GM18498 (cell line): ENCODE measurements around the gene ANKRD34A.

Source experiments
- ATAC-seq: cut with Tn5 transposase; IDR thresholded peaks from one replicate; pipeline ENCODE4 v1.9.1; 2021; ENCODE audit warnings: mild to moderate bottlenecking, moderate library complexity; ENCODE audit not compliant: unreplicated experiment

Gene ANKRD34A

DNA sequence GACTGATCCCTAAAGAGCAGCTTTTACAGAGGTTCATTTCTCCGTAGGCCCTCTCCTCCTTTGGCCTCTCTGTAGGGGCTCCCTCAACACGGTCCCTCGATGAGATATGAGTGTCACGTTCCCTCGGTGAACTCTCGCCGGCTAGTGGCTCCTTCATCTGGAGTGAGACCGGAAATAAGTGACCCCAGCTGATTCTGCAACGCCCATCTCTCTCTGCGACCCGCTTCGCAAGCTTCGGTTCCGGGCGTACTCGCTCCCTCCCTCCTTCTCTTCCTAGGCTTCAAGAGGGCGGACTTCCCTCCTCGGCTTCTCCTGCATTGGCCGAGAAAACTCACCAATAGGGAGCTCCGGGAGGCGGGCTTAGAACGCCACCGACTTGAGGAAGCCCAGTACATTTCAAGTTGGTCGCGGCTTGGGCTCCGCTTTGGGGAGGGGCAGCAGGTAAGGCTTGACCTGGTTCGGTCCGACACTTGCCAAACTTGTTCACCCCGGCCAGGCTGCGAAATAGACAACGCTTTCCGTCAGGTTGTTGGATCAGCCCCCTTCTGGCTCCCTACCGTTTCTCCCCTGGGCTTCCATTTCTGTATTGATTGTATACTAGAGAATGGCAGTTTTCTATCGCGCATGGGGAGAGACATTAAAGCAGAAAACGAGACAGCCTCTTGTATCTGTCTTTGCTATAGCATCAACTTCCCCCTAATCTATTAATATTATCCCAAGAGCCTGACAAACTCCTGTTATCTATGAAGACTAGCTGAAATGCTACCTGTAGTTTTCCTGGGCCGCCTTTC, at the start of gene ANKRD34A, which contains the start of gene POLR3GL:
Gene ANKRD34A, minus strand, starts transcription at position 248 of the 791 bp plus-strand sequence. CDS start 2,816 bp downstream, outside the sequence.
Gene POLR3GL, plus strand, starts transcription at position 363 of the 791 bp plus-strand sequence. CDS start 10,176 bp downstream, outside the sequence.
- ATAC-seq = peak; percentile 94

DNA sequence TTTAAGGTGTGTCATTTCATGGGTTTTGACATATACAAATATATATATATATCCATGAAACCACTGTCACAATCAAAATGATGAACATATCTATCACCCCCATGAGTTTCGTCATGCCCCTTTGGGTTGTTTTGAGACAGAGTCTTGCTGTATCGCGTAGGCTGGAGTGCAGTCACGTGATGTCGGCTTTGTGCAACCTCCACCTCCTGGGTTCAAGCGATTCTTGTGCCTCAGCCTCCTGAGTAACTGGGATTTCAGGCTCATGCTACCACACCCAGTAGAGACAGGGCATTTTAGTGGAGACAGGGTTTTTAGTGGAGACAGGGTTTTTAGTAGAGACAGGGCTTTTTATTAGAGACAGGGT, 49.2 kb upstream of the ANKRD34A start:
- no peak for ATAC-seq

DNA sequence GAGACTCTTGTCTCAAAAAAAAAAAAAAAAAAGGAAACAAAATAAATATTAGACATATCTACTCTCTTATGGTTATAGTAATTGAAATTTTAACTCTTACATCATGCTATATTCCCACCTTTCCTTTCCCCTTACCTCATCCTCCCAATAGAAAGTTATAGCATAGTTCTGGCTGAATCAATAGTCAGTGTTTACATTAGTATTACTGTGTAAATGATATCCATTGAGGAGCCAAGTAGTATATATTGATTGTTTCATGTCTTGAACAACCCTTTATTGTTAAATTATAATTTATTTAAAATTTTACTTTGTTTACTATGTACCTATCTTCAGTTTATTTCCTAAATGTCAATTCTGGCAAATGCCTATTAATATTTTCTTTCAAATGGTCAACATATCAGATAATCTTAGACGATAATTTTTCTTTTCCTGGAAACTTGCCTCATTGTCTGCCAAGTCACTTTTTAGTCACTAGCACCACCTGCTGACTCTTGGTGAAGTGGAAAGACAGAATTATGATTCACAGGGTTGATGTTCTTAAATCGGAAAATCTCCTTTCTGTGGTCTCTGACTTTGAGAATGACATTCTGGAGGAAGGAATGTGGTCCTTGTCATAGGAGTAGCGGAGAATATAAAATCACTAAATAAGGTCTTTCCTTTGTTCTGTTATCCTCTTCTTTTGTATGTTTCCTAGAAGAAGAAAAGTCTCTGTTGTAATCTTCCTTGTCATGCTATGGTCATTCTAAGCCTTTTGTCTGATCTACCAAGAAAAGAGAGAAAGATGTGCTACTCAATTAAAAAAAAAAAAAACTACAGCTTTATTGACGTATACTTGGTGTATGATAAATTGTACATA, 48.6 kb upstream of the ANKRD34A start:
- no peak for ATAC-seq

DNA sequence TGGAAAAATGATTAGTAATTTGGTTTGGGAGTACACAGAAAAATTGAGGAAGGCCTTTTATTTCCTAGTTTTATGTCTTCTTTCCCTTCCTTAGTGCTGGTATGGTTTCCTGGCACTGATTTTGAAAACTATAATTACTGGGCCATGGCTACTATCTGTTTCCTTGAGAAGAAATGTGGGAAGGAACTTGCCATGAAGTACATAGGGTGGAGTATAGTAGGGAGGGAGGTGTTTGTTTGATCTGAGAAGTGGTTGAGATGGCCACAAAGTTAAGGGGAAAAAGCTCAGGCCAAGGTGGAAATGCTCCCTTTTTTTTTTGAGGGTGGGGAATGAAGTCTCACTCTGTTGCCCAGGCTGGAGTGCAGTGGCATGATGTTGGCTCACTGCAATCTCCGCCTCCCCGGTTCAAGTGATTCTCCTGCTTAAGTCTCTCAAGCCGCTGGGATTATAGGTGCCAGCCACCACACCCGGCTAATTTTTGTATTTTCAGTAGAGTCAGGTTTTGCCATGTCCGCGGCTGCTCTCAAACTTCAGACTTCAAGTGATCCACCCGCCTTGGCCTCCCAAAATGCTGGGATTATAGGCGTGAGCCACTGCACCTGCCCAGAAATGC, 45.9 kb upstream of the ANKRD34A start:
- no peak for ATAC-seq

DNA sequence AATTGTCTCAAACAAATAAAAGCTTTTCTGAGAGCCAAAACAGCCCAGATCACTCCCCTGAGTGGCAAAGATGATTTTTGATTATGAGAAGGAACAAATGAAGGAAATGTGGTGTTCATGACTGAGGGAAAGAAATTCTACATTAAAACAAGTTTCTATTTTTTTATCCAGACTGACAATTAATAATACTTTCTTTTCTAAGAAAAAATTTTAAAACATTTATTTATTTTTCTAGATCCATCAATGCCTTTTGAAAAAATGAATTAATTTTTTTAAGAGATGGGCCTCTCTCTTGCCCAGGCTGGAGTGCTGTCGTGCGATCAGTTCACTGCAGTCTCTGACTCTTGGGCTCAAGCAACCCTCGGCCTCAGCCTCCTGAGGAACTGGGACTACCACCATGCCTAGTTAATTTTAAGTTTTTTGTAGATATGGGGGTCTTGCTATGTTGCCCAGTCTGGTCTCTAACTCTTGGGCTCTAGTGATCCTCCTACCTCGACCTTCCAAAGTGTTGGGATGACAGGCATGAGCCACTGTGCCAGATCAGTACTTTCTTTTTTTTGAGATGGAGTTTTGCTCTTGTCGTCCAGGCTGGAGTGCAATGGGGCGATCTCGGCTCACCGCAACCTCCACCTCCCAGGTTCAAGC, 43.2 kb upstream of the ANKRD34A start:
- no peak for ATAC-seq

DNA sequence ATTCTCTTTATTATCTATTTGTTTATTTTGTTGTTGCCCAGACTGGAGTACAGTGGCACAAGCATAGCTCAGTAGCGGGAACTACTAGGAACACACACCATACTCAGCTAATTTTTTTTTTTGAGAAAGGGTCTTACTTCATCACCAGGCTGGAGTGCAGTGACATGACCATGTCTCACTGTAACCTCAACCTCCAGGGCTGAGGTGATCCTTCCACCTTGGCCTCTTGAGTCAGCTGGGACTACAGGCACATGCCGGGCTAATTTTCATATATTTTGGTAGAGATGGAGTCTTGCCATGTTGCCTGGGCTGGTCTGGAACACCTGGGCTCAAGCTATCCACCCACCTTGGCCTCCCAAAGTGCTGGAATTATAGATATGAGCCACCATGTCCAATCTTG, 37.3 kb upstream of the ANKRD34A start:
- no peak for ATAC-seq

DNA sequence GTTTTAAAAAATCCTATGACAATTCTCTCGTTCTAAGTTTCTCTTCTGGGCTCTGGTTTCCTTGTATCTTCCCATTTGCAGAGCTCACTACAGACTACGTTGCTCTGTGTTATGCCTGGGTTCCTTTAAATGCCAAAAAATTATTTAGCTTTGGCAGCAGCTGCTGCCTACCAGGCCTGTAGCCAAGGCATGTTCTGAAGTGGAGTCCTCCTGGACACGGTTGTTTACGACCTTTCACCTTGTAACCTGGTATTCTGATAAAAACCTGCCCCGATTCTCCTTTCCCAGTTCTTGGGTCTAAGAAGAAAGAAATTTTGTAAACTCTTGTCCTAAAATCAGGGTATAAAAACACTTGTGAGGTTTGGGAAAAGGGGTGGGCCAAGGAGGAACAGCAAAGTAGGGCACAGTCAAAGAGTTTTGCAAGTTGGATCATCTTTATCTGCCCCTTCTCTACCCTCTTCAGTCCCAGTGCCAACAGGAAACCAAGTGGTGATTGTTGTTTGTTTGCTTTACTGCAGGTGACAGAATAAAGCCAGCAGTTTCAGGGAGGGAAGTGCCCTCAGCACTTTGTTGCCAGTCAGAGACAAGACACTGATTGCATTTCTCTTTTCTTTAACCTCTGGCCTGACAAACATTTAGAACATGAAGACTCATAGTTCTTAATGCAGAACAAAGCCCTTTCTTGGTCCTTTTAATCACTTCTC, 35.1 kb upstream of the ANKRD34A start:
- ATAC-seq = no peak

DNA sequence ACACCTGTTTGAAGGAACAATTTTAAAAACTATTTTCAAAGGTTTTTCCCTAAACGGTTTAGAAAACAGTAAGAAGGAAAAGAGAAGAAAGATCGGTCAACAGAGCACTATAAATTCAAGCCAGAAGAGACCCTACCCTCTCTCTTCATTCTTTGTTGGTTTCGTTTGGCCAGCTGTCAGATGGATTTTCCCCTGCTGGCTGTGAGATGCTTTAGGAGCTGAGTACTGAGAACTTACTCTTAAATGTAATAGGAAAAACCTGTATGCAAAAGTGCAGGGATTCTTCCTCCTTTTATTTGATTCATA, 33.3 kb upstream of the ANKRD34A start:
- ATAC-seq = no peak

DNA sequence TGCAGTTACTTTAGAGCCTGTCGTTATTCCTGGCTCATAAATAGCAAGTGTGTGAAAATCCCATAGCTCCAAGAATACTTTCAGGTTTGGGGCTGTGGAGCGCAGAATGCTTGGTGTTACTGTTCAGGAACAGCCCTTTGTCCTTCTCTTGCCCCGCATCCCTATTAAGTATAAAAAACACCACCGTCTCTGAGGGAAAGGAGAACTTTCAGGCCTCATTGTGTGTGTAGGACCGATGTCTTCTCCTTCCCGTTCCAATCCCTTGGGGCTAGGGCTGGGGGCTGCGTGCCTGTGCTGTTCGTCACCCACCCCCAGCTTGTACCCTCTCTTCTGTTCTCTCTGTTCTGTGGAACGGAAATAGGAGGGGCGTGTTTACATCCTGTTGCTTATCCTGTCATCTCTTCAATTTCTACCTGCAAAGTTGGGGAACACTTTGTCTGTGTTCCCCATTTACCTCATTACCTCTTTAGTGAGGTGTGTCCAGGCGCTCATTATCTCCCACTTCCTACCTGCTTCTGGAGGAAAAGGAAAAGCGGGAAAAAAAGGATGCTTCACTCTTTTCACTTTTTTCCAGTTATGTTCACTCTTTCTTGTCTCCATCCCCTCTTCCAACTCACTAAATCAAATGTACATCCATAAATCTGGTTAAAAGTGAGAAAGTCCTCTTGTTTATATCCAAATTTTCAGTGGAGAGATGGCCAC, 32.8 kb upstream of the ANKRD34A start:
- ATAC-seq = peak; percentile 40

DNA sequence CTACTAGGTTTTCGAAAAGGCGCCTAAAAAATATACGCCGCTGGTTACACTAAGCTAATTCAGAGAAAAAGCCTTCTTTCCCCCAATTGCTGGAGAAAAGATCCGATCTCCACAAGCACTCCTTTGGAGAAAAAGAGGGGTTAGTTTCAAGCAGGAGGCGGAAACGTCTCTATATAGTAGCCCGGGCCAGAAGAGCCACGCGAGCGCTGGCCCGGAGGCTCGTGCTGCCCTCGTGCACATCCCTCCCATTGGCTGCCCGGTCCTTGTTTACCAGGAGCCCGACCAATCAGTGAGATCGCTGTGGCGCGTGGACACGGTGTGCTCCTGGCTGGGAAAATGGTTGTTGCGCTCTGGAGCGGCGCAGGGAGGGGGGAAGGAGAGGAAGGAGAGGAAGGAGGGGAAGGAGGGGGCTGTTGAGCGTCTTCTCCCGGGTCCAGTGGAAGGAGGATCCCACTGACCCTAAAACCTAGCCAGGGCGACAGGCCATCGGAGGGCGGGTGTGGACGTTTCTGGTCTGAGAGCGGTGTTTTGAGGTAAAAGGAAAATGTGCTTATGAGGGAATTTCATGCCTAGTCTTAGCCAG, 32.1 kb upstream of the ANKRD34A start, which contains the start of gene TXNIP:
Gene TXNIP, minus strand, starts transcription at position 147 of the 583 bp plus-strand sequence. CDS start 313 bp downstream, outside the sequence.
- peak; percentile 95 for ATAC-seq

DNA sequence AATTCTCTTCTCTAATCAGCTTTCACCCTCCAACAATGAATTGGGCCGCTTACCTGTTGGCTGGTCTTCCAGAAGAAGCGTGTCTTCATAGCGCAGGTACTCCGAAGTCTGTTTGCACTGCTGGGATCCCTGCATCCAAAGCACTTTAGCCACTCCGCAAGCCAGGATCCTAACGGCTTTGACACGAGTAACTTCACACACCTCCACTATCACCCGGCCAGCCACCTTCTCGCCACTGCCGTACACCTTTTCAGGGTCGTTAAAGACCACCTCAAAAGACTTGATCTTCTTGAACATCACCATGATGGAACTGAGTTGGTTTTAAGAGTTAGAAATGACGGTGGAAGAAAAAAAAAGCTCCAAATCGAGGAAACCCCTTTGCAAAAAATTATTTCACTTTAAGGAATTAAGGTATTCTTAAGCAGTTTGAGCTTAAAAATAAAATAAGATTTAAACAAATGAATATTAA, 31.6 kb upstream of the ANKRD34A start:
- ATAC-seq = no peak

DNA sequence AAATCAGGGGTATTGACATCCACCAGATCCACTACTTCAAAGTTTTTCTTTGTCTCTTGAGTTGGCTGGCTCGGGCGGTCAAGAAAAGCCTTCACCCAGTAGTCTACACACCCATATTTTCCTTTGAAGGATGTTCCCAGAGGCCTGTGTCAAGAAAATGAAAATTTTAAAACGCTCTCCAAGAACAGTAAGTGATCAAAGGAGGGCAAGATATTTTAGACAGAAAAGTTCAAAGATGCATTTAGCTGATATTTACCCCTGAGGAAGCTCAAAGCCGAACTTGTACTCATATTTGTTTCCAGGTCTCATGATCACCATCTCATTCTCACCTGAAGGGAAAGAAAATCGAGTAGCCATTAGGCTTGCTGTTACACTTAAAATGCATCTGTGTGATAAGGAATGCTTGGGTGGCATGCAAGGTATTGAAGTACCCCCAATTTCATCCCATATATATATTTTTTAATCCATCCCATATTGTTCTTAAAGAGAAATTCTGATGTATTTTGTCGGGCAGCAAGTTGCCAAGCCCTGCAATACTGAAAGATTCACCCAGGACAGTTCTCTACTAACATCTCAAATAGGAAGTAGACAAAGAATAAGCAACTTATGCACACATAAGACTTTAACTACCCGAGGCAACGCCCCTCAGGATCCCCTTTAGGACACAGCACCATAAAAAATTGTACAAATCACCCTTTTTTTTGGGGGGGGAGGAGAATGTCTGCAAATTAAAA, 30.9 kb upstream of the ANKRD34A start:
- no peak for ATAC-seq

DNA sequence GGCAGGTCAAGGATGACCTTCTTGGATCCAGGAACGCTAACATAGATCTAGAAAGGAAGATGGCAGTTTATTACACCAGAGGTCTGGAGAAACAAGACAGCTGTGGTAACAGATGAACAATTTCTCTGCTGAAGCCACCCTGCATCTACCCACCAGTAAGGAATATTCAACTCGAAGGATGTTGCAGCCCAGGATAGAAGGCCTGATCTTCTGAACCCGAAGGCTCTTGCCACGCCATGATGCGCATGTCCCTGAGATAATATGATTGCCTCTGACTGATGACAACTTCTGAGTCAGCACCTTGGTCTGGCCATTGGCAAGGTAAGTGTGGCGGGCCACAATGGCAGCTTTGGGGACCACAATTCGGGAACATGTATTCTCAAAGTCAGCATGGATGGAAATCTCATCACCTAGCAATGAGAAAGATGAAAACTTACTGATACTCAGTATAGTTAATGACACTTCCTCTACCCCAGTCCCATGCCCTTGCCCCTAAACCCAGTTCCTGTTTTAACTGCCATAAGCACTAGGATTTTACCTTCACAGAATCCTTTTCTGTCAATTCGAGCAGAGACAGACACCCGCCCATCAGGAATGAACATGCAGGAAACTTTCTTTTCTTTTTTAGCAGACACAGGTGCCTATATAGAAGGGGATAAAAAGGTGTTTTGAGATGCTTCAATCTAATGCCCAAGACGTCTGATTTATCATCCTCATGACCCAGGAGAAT, 30.2 kb upstream of the ANKRD34A start:
- ATAC-seq = no peak

DNA sequence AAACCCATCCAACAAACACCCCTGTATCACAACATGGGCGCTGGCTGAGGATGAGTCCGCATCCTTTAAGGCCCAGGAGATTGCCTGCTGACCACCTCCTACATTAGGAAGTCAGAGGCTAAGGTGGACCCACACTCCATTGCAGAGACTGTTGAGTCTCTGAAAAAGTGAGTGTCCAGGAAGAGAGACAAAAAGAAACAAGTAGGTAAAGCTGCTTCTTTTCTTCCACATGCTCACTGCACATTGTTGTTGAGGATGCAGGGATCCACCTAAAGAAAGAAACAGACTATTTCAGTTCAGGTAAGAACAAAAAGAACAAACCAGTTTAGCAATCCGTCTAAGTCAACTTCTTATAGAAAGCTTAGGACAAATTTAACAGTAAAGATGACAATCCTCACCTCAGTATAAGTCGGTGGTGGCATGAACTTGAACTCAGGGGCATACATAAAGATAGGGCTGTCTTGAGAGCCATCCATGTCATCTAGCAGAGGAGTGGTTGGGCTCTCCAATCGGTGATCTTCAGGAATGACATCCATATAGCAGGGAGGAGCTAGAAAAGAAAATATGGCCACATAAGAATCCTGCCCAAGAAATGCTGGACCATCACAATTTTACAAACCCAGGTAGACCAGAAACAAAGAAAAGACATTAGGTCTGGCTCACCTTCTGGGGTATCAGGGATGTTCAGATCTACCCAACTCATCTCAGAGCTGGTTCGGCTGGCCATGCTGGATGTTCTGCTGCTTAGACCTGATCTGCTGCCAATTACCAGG, 29.4 kb upstream of the ANKRD34A start:
- ATAC-seq = no peak

DNA sequence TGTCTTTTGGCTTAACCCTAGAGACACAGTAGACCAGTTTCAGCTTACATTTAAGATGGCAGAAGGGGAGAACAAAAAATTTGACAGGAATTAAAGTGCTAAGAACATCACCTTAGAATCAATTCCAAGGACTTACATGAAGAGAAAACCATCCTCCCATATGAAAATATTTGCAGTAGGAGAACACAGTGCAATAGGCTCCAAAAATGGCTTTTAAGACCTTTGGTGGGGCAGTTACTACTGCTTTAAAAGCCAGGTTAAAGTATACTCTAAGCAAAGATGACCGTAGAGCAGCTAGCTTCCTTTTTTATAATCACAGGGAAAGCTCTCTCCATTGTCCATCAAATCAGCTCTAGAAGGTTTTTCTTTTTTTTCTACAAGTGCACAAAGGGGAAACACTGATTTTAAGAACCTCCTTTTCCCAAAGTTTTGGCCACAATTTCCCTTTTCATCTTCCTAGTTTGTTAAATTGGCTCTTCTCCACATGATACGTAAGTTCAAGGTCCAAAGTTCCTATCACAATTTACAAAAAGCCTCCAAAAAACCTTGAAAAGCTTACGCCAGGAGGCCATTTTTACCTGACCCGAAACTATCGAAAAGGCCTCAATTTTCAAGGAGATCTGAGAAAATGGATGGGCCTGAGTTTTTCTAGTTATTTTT, 28.7 kb upstream of the ANKRD34A start:
- no peak for ATAC-seq

DNA sequence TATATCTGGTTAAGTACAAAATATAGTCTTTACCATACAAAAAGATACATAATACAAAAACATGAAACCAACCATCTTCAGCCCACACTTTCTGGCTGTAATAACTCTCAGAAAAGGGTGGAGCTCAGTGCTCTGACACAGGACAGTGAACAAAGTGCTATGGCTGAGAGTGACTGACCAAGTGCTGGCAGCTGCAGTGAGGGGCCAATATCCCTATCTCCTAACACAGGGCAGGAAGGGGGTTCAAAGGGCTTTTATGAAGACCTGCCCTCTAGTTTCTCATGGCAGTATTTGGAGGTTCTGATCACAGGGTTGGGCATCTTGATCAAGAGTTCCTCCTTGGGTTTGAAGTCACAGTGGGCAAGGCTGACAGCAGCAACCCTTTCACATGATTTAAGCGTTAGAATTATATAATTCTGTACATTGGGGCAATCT, 28.1 kb upstream of the ANKRD34A start:
- no peak for ATAC-seq
